HG02885 (cell line): ENCODE results near the gene BPIFA1.

Experiments
- ATAC-seq: cut with Tn5 transposase; IDR thresholded peaks from one replicate; pipeline ENCODE4 v1.9.1; 2021; ENCODE audit warnings: mild to moderate bottlenecking; ENCODE audit not compliant: unreplicated experiment, poor library complexity

BPIFA1 gene

GRCh38 chr20:33239418-33239817, 3.6 kb downstream of the BPIFA1 start:
- ATAC-seq: no peak

GRCh38 chr20:33239979-33240736, 4.4 kb downstream of the BPIFA1 start:
- ATAC-seq: no peak

- ATAC-seq: no peak
Observed at GRCh38 chr20:33240923-33241322, 5.1 kb downstream of the BPIFA1 start.

- no peak for ATAC-seq
Observed at GRCh38 chr20:33242319-33243100, 6.7 kb downstream of the BPIFA1 start.

GRCh38 chr20:33246077-33246476, 10.3 kb downstream of the BPIFA1 start:
- no peak for ATAC-seq

GRCh38 chr20:33249456-33249855, 13.7 kb downstream of the BPIFA1 start:
- no peak for ATAC-seq

- no peak for ATAC-seq
Observed at GRCh38 chr20:33250666-33251065, 14.9 kb downstream of the BPIFA1 start.

GRCh38 chr20:33251496-33251895, 15.7 kb downstream of the BPIFA1 start:
- no peak for ATAC-seq

GRCh38 chr20:33252460-33252859, 16.7 kb downstream of the BPIFA1 start:
- ATAC-seq: no peak

GRCh38 chr20:33255005-33255404, 19.2 kb downstream of the BPIFA1 start:
- ATAC-seq: no peak

GRCh38 chr20:33257237-33257636, 21.4 kb downstream of the BPIFA1 start:
- ATAC-seq: no peak

- ATAC-seq: no peak
Observed at GRCh38 chr20:33259371-33259770, 23.6 kb downstream of the BPIFA1 start.

GRCh38 chr20:33261465-33261864, 25.7 kb downstream of the BPIFA1 start:
- ATAC-seq: no peak

- no peak for ATAC-seq
Observed at GRCh38 chr20:33262658-33263065, 26.9 kb downstream of the BPIFA1 start.

- no peak for ATAC-seq
Observed at GRCh38 chr20:33263784-33264183, 28.0 kb downstream of the BPIFA1 start.

GRCh38 chr20:33267701-33268100, 31.9 kb downstream of the BPIFA1 start:
- no peak for ATAC-seq

- no peak for ATAC-seq
Observed at GRCh38 chr20:33272155-33272873, 36.5 kb downstream of the BPIFA1 start.

GRCh38 chr20:33273117-33273851, 37.5 kb downstream of the BPIFA1 start:
- no peak for ATAC-seq

- ATAC-seq: no peak
Observed at GRCh38 chr20:33275215-33275614, 39.4 kb downstream of the BPIFA1 start.

- ATAC-seq: no peak
Observed at GRCh38 chr20:33275871-33276270, 40.1 kb downstream of the BPIFA1 start.
